ENCODE results near the gene ZNF506.

DNA sequence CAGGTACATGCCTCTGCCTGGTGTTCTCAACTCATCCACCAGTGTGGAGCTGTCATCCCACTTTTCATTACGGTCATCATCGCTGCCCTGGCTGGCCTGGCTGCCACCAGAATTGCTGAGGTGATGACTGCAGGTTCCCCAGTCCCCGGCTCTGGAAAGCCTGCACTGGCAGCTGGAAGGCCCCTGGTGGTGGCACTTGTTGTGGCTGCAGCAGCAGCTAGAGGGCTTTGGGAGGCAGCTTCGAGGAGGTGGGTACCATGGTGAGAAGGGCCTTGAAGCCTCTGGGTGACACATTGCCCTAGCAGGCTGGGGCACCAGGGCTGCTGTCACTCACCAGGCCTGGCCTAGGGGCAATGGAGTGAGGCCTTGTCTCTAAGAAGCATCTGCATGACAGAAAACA is 63.4 kb downstream of the ZNF506 start:
- TF ChIP-seq, protein P1, sequence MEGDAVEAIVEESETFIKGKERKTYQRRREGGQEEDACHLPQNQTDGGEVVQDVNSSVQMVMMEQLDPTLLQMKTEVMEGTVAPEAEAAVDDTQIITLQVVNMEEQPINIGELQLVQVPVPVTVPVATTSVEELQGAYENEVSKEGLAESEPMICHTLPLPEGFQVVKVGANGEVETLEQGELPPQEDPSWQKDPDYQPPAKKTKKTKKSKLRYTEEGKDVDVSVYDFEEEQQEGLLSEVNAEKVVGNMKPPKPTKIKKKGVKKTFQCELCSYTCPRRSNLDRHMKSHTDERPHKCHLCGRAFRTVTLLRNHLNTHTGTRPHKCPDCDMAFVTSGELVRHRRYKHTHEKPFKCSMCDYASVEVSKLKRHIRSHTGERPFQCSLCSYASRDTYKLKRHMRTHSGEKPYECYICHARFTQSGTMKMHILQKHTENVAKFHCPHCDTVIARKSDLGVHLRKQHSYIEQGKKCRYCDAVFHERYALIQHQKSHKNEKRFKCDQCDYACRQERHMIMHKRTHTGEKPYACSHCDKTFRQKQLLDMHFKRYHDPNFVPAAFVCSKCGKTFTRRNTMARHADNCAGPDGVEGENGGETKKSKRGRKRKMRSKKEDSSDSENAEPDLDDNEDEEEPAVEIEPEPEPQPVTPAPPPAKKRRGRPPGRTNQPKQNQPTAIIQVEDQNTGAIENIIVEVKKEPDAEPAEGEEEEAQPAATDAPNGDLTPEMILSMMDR (IDR thresholded peaks at IDR 0.05) = no peak
- TF ChIP-seq POLR2A (IDR thresholded peaks at IDR 0.05) = no peak
- no peak for TF ChIP-seq EP300 (IDR thresholded peaks at IDR 0.05)
